22Rv1 (cell line): ENCODE results near the gene SPRYD7.

Experiments used
- CTCF ChIP-seq: fragments of 450-650 bp; IDR thresholded peaks from 2 replicates; pipeline ENCODE4 v1.5.1; 2017; ENCODE audit warnings: mild to moderate bottlenecking
- ZFX ChIP-seq: fragments of 450-650 bp; IDR thresholded peaks from 2 replicates; pipeline ENCODE4 v1.6.1; 2017; ENCODE audit warnings: antibody characterized with exemption, borderline replicate concordance

GRCh38 chr13:49864509-49864908, 71.6 kb downstream of the SPRYD7 start:
- TF ChIP-seq CTCF = no peak
- no peak for TF ChIP-seq ZFX
